ENCODE measurements around the gene ETHE1.
"Not testable (repeated sequence)": the region's sequence is repeated elsewhere in the genome, so short reads cannot be mapped to it uniquely, and the experiment has no call there.

ETHE1 gene

DNA sequence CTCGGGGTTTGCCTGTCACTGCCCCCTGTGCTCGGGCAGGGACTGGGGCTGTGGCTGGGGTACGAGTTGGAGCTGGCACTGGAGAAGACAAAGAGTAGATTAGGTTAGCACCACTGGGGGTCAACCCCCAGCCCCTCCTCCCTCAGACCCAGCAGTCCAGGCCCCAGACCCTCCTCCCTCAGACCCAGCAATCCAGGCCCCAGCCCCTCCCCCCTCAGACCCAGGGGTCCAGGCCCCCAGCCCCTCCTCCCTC, 25.1 kb upstream of the ETHE1 start:
- no peak overlapping the region for H3K4me3 ChIP-seq (ENCODE audit: low read depth, low read length)
- no peak for TF ChIP-seq CTCF (IDR thresholded peaks at IDR 0.05; ENCODE audit: control insufficient read depth, extremely low read depth, insufficient read depth)
- DNase-seq (ENCODE audit: low read depth), result no peak

DNA sequence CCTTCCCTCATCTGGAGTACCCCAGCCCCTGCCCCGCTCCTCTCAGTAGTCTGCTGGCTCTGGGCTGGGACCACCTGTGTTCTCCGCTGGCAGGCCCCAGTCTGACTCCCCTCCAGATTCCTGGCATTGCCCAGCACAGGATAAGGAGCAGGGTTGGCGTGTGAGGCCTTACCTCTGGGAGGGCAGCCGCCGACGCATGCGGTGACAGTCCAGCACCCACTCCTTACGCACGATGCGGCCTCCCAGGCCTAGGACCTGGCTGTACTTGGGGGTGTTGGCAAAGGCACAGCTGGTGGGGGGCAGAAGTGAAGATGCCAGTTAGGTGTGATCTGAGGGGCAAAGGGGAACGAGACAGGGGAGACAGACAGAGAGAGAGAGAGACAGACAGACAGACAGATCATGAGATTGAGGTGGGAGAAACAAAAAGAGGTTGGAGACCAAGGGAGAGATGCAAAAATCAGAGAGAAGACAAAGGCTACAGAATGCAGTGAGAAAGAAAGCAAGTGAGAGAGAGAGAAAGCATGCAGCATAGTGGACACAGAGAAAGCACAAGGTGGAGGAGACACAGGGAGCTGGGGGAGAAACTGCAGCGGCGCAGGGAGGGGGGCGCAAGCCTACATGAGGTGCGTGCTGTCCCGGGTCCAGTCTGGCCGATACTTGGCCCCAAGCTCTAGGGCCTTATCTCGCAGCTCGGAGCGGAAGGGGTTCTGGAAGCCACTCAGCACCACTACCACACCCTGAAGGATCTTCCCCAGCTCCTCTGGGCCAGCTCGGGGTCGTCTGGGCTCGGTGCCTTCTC, 24.6 kb upstream of the ETHE1 start:
- no peak overlapping the region for H3K4me3 ChIP-seq (ENCODE audit: low read depth, low read length)
- no peak for TF ChIP-seq CTCF (IDR thresholded peaks at IDR 0.05; ENCODE audit: control insufficient read depth, extremely low read depth, insufficient read depth)
- DNase-seq (ENCODE audit: low read depth), result no peak

DNA sequence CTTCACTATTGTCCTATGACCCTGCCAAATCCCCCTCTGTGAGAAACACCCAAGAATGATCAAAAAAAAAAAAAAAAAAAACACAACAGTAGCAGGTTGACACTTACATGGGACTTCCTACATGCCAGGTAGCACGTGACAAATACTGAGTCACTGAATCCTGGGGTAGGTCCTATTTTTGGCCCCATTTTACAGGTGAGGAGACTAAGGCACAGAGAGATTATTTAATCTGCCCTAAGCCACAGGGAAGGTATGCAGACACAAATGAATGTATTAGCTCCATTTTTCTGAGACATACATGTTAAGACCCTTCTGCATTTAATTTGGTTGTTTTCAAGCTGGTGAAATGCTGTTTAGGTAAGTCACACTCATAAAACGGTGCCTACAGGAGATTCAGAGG, 21.7 kb upstream of the ETHE1 start:
- no peak for DNase-seq (ENCODE audit: low read depth)
- no peak for TF ChIP-seq CTCF (IDR thresholded peaks at IDR 0.05; ENCODE audit: control insufficient read depth, extremely low read depth, insufficient read depth)
- H3K4me3 ChIP-seq (ENCODE audit: low read depth, low read length), result no peak overlapping the region

GRCh38 chr19:43547926-43548325, 20.9 kb upstream of the ETHE1 start:
- DNase-seq (ENCODE audit: low read depth); H3K4me3 ChIP-seq (ENCODE audit: low read depth, low read length): not testable (repeated sequence)

GRCh38 chr19:43546581-43546980, 19.6 kb upstream of the ETHE1 start:
- no peak overlapping the region for H3K4me3 ChIP-seq (ENCODE audit: low read depth, low read length)
- no peak for DNase-seq (ENCODE audit: low read depth)
- TF ChIP-seq CTCF (IDR thresholded peaks at IDR 0.05; ENCODE audit: control insufficient read depth, extremely low read depth, insufficient read depth), result no peak

DNA sequence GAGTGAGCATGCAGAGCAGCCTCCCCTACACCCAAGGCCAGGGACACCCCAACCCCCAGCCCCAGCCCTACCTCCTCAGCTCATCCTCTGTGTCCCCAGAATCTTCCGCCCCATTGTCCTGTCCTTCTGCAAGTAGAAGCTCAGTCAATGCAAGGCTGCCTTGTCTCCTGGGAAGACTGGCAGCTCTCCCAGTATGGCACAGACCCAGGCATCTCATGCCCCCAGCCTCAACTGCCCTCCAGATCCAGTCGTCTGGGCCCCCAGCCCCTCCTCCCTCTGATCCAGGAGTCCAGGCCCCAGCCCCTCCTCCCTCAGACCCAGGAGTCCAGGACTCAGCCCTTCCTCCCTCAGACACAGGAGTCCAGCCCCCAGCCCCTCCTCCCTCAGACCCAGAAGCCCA, 19.0 kb upstream of the ETHE1 start:
- DNase-seq (ENCODE audit: low read depth), result no peak
- no peak overlapping the region for H3K4me3 ChIP-seq (ENCODE audit: low read depth, low read length)
- no peak for TF ChIP-seq CTCF (IDR thresholded peaks at IDR 0.05; ENCODE audit: control insufficient read depth, extremely low read depth, insufficient read depth)

GRCh38 chr19:43545276-43545675, 18.3 kb upstream of the ETHE1 start:
- TF ChIP-seq CTCF (IDR thresholded peaks at IDR 0.05; ENCODE audit: control insufficient read depth, extremely low read depth, insufficient read depth), result no peak
- DNase-seq (ENCODE audit: low read depth), result no peak
- no peak overlapping the region for H3K4me3 ChIP-seq (ENCODE audit: low read depth, low read length)

All from LNCaP clone FGC (cell line).